ENCODE data around the gene DDX21.
"Not testable (repeated sequence)": the region's sequence is repeated elsewhere in the genome, so short reads cannot be mapped to it uniquely, and the experiment has no call there.

DDX21 gene

GRCh38 chr10:68955832-68956532 lies at the start of gene DDX21:
Gene DDX21, plus strand, starts transcription at chr10:68956170. Its CDS starts 56 bp downstream, at chr10:68956226.
- peak; percentile 76 to 88 for DNase-seq (ENCODE audit: low read depth in 2 of 2)

- no peak for DNase-seq (ENCODE audit: low read depth in 2 of 2)
These were observed 31.4 kb upstream of the DDX21 start for GRCh38 chr10:68924593-68924992.

GRCh38 chr10:68925489-68925888 lies 30.5 kb upstream of the DDX21 start:
- DNase-seq (ENCODE audit: low read depth in 2 of 2), result no peak

GRCh38 chr10:68929157-68929556 lies 26.8 kb upstream of the DDX21 start:
- not testable (repeated sequence) for DNase-seq (ENCODE audit: low read depth in 2 of 2)

- not testable (repeated sequence) for DNase-seq (ENCODE audit: low read depth in 2 of 2)
These were observed 26.1 kb upstream of the DDX21 start for GRCh38 chr10:68929888-68930287.

GRCh38 chr10:68932860-68933259 lies 23.1 kb upstream of the DDX21 start:
- DNase-seq (ENCODE audit: low read depth in 2 of 2), result not testable (repeated sequence)

GRCh38 chr10:68934994-68935393 lies 21.0 kb upstream of the DDX21 start:
- DNase-seq (ENCODE audit: low read depth in 2 of 2), result no peak

GRCh38 chr10:68938117-68938516 lies 17.9 kb upstream of the DDX21 start:
- no peak for DNase-seq (ENCODE audit: low read depth in 2 of 2)

GRCh38 chr10:68938884-68939283 lies 17.1 kb upstream of the DDX21 start:
- DNase-seq (ENCODE audit: low read depth in 2 of 2), result no peak

- DNase-seq (ENCODE audit: low read depth in 2 of 2), result not testable (repeated sequence)
These were observed 15.1 kb upstream of the DDX21 start for GRCh38 chr10:68940917-68941316.

- DNase-seq (ENCODE audit: low read depth in 2 of 2), result no peak
These were observed 5.4 kb upstream of the DDX21 start for GRCh38 chr10:68950598-68950997.

- DNase-seq (ENCODE audit: low read depth in 2 of 2), result no peak
These were observed 1.1 kb upstream of the DDX21 start for GRCh38 chr10:68954904-68955303.

GRCh38 chr10:68955355-68955831 lies 577 bp upstream of the DDX21 start:
- no peak for DNase-seq (ENCODE audit: low read depth in 2 of 2)

- no peak for DNase-seq (ENCODE audit: low read depth in 2 of 2)
These were observed 1.3 kb downstream of the DDX21 start for GRCh38 chr10:68957284-68957615.

- DNase-seq (ENCODE audit: low read depth in 2 of 2), result no peak
These were observed 1.7 kb downstream of the DDX21 start for GRCh38 chr10:68957654-68958053.

- no peak for DNase-seq (ENCODE audit: low read depth in 2 of 2)
These were observed 3.9 kb downstream of the DDX21 start for GRCh38 chr10:68959695-68960527.

- DNase-seq (ENCODE audit: low read depth in 2 of 2), result no peak
These were observed 7.2 kb downstream of the DDX21 start for GRCh38 chr10:68963151-68963550.

GRCh38 chr10:68973975-68974374 lies 18.0 kb downstream of the DDX21 start:
- no peak for DNase-seq (ENCODE audit: low read depth in 2 of 2)

GRCh38 chr10:68975936-68976473 lies 20.0 kb downstream of the DDX21 start:
- DNase-seq (ENCODE audit: low read depth in 2 of 2), result not testable (repeated sequence)

GRCh38 chr10:68979738-68980137 lies 23.8 kb downstream of the DDX21 start:
- not testable (repeated sequence) for DNase-seq (ENCODE audit: low read depth in 2 of 2)

- DNase-seq (ENCODE audit: low read depth in 2 of 2), result no peak
These were observed 25.1 kb downstream of the DDX21 start for GRCh38 chr10:68981074-68981473.

GRCh38 chr10:68982389-68982788 lies 26.4 kb downstream of the DDX21 start:
- DNase-seq (ENCODE audit: low read depth in 2 of 2), result no peak

GRCh38 chr10:68987611-68988010 lies 31.6 kb downstream of the DDX21 start:
- DNase-seq (ENCODE audit: low read depth in 2 of 2), result no peak
